ENCODE data around the gene NOD2. TPM values are rescaled to one million over a fixed set of nuclear protein-coding genes. Genes with fewer than 3 reads are reported as not detected.
A peak's percentile ranks its signal among the peaks of the same experiment; 100 is the strongest.

NOD2 gene
- total RNA-seq, 2 donors from 2014 or later, result 7.6 to 28.4 TPM

GRCh38 chr16:50695017-50696000 lies 1.9 kb downstream of the NOD2 start:
- peaks cover 63% of the 10 kb centered on the region for H3K36me3 Mint-ChIP-seq (ENCODE audit: low read depth)
- no peaks in the 10 kb centered on the region for H3K9me3 Mint-ChIP-seq
- H3K27me3 Mint-ChIP-seq, result no peaks in the 10 kb centered on the region
- H3K27ac Mint-ChIP-seq, result peak overlapping the region; percentile 98
- no peak for ATAC-seq (replicated peaks)
- peaks cover 69% of the 10 kb centered on the region for H3K4me1 Mint-ChIP-seq
- peak overlapping the region; percentile 95 for H3K4me3 Mint-ChIP-seq

DNA sequence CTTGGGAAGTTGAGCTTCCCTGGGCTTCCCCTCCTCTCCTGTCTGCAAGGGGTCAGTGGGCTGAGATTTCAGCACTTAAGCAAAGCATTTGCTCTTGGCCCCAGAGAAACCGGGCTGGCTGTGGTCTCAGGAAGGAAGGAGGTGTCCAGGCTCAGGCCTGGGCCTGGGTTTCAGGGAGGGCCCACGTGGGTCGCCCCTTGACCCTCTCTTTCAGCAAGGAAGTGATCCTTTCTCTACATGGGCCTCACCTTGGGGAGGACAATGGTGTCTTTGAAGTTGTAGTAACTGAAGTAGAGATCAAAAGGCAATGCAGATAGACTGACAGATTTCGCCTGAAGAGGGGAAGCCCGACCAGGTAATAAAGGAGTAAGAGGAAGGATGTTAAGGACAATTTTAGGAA lies 2.7 kb downstream of the NOD2 start:
- Mint-ChIP-seq H3K4me1 (peaks cover 69% of the 10 kb centered on the region), H3K4me3 (peak overlapping the region; percentile 95), H3K9me3 (no peaks in the 10 kb centered on the region), H3K27me3 (no peaks in the 10 kb centered on the region), H3K27ac (peak overlapping the region; percentile 98), H3K36me3 (ENCODE audit: low read depth) (peaks cover 71% of the 10 kb centered on the region)
- ATAC-seq (replicated peaks), result no peak

DNA sequence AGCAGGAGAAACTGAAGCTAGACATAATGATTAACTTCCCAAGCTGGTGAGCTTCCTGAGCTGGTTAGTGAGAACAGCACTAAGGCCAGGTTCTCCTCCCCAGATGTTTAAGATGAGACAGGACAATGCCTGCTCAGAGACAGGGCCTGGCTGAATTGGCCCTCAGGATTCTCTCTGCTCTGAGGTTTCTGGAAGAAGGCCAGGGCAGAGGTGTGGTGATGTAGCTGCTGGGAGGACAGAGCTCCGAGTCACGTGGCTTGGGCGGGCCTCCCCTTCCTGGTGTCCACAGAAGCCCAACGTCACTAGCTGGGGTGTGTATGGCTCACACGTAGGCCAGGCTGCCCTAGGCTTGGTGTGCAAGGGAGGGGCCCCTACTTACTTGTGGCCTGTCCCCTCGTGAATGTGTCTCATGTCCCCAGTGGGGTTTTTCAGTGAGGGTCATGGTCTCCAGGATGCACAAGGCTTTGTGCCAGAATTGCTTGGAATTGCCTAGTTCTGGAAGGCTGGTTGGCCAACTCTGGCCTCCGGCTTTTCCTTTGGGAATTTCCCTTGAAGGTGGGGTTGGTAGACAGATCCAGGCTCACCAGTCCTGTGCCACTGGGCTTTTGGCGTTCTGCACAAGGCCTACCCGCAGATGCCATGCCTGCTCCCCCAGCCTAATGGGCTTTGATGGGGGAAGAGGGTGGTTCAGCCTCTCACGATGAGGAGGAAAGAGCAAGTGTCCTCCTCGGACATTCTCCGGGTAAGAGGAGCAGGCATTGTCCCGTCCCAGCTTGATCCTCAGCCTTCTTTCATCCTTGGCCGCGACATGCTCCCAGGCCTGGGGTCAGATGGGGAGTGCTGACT lies 3.4 kb downstream of the NOD2 start:
- H3K4me1 Mint-ChIP-seq, result peaks cover 72% of the 10 kb centered on the region
- peak overlapping the region; percentile 98 for H3K27ac Mint-ChIP-seq
- no peaks in the 10 kb centered on the region for H3K27me3 Mint-ChIP-seq
- peaks cover 78% of the 10 kb centered on the region for H3K36me3 Mint-ChIP-seq (ENCODE audit: low read depth)
- ATAC-seq (replicated peaks), result peak; percentile 75
- peak overlapping the region; percentile 95 for H3K4me3 Mint-ChIP-seq
- H3K9me3 Mint-ChIP-seq, result no peaks in the 10 kb centered on the region

- Mint-ChIP-seq H3K36me3 (ENCODE audit: low read depth) (peaks cover 83% of the 10 kb centered on the region), H3K4me3 (peak overlapping the region; percentile 95), H3K27ac (peak overlapping the region; percentile 98), H3K9me3 (no peaks in the 10 kb centered on the region), H3K4me1 (peaks cover 69% of the 10 kb centered on the region), H3K27me3 (no peaks in the 10 kb centered on the region)
- no peak for ATAC-seq (replicated peaks)
Measured at GRCh38 chr16:50697421-50697715, 4.0 kb downstream of the NOD2 start.

- peaks cover 62% of the 10 kb centered on the region for H3K4me1 Mint-ChIP-seq
- peak overlapping the region; percentile 95 for H3K4me3 Mint-ChIP-seq
- peak; percentile 61 for ATAC-seq (replicated peaks)
- peaks cover 91% of the 10 kb centered on the region for H3K36me3 Mint-ChIP-seq (ENCODE audit: low read depth)
- H3K27ac Mint-ChIP-seq, result peak overlapping the region; percentile 98
- H3K27me3 Mint-ChIP-seq, result no peaks in the 10 kb centered on the region
- no peaks in the 10 kb centered on the region for H3K9me3 Mint-ChIP-seq
Measured at GRCh38 chr16:50697881-50698767, 4.7 kb downstream of the NOD2 start.

DNA sequence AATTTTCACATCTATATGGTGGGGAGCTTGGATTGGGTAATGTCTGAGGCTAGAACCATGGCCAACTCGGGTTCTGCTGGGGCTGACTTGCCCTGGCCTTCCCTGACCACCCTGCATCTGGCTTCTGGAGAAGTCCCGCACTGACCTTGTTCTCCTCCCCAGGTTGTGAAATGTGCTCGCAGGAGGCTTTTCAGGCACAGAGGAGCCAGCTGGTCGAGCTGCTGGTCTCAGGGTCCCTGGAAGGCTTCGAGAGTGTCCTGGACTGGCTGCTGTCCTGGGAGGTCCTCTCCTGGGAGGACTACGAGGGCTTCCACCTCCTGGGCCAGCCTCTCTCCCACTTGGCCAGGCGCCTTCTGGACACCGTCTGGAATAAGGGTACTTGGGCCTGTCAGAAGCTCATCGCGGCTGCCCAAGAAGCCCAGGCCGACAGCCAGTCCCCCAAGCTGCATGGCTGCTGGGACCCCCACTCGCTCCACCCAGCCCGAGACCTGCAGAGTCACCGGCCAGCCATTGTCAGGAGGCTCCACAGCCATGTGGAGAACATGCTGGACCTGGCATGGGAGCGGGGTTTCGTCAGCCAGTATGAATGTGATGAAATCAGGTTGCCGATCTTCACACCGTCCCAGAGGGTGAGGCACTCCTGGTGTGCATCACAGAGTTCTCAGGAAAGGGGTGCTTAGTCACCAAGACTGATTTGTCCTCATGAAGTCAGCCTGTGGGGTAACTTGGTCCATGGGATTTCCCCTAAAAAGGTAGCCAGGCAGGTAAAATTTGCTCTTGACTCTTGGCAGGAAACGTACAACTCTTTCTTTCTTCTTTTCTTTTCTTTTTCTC lies 6.1 kb downstream of the NOD2 start:
- H3K27me3 Mint-ChIP-seq, result no peaks in the 10 kb centered on the region
- peak; percentile 72 for ATAC-seq (replicated peaks)

GRCh38 chr16:50702725-50703124 lies 9.3 kb downstream of the NOD2 start:
- peak overlapping the region; percentile 13 for H3K4me3 Mint-ChIP-seq
- H3K27ac Mint-ChIP-seq, result no peak overlapping the region
- peaks cover 57% of the 10 kb centered on the region for H3K4me1 Mint-ChIP-seq
- no peak for ATAC-seq (replicated peaks)
- H3K9me3 Mint-ChIP-seq, result peaks cover 11% of the 10 kb centered on the region
- no peaks in the 10 kb centered on the region for H3K27me3 Mint-ChIP-seq
- peaks cover 97% of the 10 kb centered on the region for H3K36me3 Mint-ChIP-seq (ENCODE audit: low read depth)

More for the DNA sequence above, 6.1 kb downstream of the NOD2 start:
- H3K36me3 Mint-ChIP-seq (ENCODE audit: low read depth), result peaks cover 99% of the 10 kb centered on the region
- no peaks in the 10 kb centered on the region for H3K9me3 Mint-ChIP-seq
- peak overlapping the region; percentile 95 for H3K4me3 Mint-ChIP-seq
- H3K27ac Mint-ChIP-seq, result peak overlapping the region; percentile 98
- H3K4me1 Mint-ChIP-seq, result peaks cover 54% of the 10 kb centered on the region

GRCh38 chr16:50704245-50704644 lies 10.8 kb downstream of the NOD2 start:
- no peak for ATAC-seq (replicated peaks)
- Mint-ChIP-seq H3K27me3 (no peaks in the 10 kb centered on the region), H3K9me3 (peaks cover 11% of the 10 kb centered on the region)

DNA sequence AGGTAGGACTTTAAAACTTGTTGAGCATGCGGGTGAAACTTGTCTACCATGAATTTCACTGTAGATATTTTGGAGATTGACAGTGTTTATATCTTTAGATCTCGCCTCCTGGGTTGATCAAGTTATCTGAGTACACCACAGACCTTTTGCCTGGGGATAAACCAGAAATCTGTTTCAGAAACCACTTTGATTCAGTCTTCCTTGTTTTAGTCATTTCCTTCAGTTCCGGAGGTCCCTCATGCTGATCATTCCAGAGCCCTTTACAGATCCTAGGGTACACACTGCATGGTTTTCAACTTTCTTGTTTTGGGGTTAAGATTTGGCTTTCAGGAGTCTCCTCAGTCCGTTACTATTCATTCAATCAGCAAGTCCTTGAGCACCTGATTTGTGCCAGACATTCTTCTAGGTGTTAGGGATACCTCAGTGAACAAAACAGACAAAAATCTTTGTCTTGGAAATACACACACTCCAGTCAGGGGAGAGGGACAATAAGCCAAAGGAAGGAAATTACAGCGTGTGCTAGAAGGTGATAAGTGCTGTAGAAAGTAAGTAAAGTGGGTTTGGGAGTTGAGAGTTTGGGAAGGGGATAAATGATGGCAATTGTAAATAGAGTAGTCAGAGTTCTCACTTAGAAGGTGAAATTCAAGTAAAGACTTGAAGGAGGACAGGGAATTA lies 12.2 kb downstream of the NOD2 start:
- peaks cover 97% of the 10 kb centered on the region for H3K36me3 Mint-ChIP-seq (ENCODE audit: low read depth)
- peaks cover 62% of the 10 kb centered on the region for H3K4me1 Mint-ChIP-seq
- H3K27ac Mint-ChIP-seq, result peak overlapping the region; percentile 46
- peak; percentile 13 for ATAC-seq (replicated peaks)
- H3K9me3 Mint-ChIP-seq, result peaks cover 11% of the 10 kb centered on the region
- H3K27me3 Mint-ChIP-seq, result no peaks in the 10 kb centered on the region
- H3K4me3 Mint-ChIP-seq, result peak overlapping the region; percentile 46

More at GRCh38 chr16:50704245-50704644, 10.8 kb downstream of the NOD2 start:
- H3K4me1 Mint-ChIP-seq, result peaks cover 65% of the 10 kb centered on the region
- H3K36me3 Mint-ChIP-seq (ENCODE audit: low read depth), result peaks cover 97% of the 10 kb centered on the region
- H3K4me3 Mint-ChIP-seq, result no peak overlapping the region
- H3K27ac Mint-ChIP-seq, result no peak overlapping the region

- H3K4me1 Mint-ChIP-seq, result peaks cover 56% of the 10 kb centered on the region
Measured at GRCh38 chr16:50706250-50706649, 12.8 kb downstream of the NOD2 start.

DNA sequence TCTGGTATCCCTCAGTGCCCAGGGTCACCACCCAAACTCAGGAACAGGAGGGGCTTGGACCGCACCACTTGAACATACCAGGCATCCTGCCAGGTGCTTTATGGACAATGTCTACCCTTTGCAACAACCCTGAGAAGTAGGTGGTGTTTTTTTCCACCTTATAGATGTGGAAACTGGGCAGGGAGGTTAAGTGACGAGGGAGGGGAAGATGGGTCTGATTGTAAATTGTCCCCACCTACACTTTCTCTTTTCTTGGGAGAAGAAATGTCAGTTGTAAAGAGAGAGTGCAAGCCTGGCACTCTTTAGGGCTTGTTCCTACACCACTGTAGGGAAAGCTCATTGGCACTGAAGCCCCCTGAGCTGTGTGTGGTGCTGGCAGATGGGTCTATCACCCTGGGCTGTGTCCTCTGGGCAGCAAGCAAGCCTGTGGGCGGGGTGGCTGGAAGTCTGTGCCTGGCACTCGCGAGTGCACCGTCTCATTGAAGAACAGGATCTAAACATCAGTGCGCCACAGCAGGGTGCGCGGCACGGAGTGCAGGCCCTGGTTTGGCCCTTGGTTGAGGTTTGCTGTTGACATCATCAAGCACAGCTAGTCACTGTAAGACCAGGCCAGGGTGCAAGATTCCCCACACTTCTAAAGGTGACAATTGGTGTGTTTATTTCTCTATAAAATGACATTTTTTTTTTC lies 15.1 kb downstream of the NOD2 start:
- peak overlapping the region; percentile 83 for H3K4me3 Mint-ChIP-seq

More at GRCh38 chr16:50706250-50706649, 12.8 kb downstream of the NOD2 start:
- Mint-ChIP-seq H3K4me3 (peak overlapping the region; percentile 46), H3K9me3 (peaks cover 11% of the 10 kb centered on the region), H3K27me3 (no peaks in the 10 kb centered on the region), H3K27ac (peak overlapping the region; percentile 46), H3K36me3 (ENCODE audit: low read depth) (peaks cover 97% of the 10 kb centered on the region)
- ATAC-seq (replicated peaks), result no peak

DNA sequence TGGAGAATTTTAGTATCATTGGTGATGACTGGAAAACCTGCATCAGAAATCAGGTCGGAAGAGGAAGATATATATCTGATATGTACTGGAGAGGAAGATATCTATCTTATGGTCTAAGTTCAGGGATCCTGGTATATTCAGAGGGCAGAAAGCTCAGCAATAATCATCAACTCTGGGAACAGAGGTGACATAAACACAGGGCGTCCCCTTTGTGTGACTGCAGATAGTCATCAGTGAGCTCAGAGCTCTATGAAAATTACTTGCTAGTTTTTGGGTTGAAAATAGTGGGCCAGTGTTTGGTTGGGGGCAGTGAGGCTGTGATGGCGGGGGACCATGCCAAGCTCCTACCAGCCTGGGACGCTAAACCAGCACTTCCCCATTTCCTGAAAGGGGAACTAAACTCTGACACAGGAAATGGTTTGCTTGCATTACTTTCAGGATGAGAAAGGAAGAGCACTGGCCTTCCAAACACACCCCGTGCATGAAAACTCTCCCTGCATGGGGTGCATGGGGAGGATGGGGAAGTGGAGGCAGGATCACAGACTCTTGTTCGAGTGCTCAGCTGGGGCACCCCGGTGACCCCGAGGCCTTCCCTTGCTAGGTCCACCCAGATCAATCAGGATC lies 15.8 kb downstream of the NOD2 start:
- H3K4me3 Mint-ChIP-seq, result peak overlapping the region; percentile 83
- ATAC-seq (replicated peaks), result peak; percentile 64
- peaks cover 55% of the 10 kb centered on the region for H3K4me1 Mint-ChIP-seq
- peaks cover 11% of the 10 kb centered on the region for H3K9me3 Mint-ChIP-seq
- peaks cover 81% of the 10 kb centered on the region for H3K36me3 Mint-ChIP-seq (ENCODE audit: low read depth)
- no peaks in the 10 kb centered on the region for H3K27me3 Mint-ChIP-seq
- peak overlapping the region; percentile 97 for H3K27ac Mint-ChIP-seq

More for the DNA sequence above, 15.1 kb downstream of the NOD2 start:
- peaks cover 54% of the 10 kb centered on the region for H3K4me1 Mint-ChIP-seq
- H3K27me3 Mint-ChIP-seq, result no peaks in the 10 kb centered on the region
- H3K36me3 Mint-ChIP-seq (ENCODE audit: low read depth), result peaks cover 87% of the 10 kb centered on the region
- peaks cover 11% of the 10 kb centered on the region for H3K9me3 Mint-ChIP-seq
- peak; percentile 90 for ATAC-seq (replicated peaks)
- peak overlapping the region; percentile 97 for H3K27ac Mint-ChIP-seq
